Measurements from ENCODE around the gene GRIK3. TPM values are rescaled to one million over a fixed set of nuclear protein-coding genes. Genes with fewer than 3 reads are reported as not detected.

Gene GRIK3
- total RNA-seq, 1 donor from 2014 or later, result not detected

DNA sequence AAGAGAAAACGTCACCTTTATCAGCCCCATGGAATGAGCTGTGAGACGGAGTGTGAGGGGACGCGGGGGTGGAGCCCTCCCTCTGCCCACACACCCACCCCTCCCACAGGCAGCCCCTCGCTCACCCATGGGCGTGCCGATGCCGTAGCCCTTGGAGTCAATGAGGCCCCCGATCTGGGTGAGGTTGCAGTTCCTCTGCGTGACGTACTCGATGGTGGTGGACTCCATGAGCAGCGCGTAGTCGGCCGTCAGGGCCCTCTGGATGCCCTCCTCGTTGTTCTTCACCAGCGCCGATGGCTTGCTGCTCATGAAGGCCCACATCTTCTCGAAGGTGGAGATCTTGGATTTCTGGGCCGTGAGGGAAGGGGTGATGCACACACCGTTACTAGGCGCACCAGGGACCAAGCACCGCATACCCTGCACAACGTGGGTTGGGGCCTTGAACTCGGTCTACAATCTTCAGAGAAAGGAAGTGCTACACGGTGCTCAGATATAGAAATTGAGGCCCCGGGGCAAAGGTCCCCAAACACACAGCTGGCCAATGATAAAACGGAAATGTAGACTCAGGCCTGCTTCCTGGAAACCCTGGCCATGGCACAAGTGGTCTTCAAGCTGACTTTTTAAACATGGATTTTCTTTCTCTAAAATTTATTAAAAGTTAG lies 228.2 kb downstream of the GRIK3 start:
- peaks cover 6% of the 10 kb centered on the region for H3K27me3 Mint-ChIP-seq
- no peak for DNase-seq
- no peaks in the 10 kb centered on the region for H3K4me1 Mint-ChIP-seq
- no peak overlapping the region for H3K4me3 Mint-ChIP-seq
- no peaks in the 10 kb centered on the region for H3K9me3 Mint-ChIP-seq
- no peak overlapping the region for H3K27ac Mint-ChIP-seq
- intact Hi-C loops (cut with micrococcal nuclease), result no loop called here
- no peaks in the 10 kb centered on the region for H3K36me3 Mint-ChIP-seq (ENCODE audit: low read depth)

DNA sequence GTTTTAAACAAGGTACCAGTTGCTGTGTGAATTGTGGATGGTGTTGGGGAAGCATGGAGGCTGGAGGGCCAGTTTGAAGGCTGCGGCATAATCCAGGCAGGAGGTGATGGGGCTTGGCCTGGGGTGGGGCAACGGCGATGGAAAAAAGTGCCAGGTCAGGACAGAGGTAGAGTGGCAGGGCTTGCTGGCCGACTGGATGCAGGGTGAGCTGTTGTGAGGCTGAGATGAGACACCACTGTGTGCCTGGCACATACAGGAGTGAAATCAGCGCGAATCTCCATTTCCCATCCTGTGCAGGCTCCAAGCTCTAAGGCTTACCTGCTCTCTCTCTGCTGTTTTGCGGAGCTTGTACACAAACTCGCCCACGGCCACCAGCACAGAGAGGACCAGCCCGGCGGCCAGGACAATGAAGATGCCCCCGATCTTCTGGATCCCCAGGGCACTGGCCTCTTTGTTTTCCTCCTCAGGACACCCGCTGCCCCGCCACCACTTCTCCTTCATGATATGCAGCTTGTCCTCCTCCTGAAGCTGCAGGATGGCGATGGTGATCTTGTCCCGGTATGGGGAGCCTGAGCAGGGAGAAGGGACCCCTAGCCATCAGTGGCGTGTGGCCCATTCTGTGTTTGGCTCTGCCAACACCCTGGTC lies 229.5 kb downstream of the GRIK3 start:
- Mint-ChIP-seq H3K9me3 (no peaks in the 10 kb centered on the region), H3K36me3 (ENCODE audit: low read depth) (no peaks in the 10 kb centered on the region), H3K27ac (no peak overlapping the region), H3K4me1 (no peaks in the 10 kb centered on the region), H3K27me3 (peaks cover 6% of the 10 kb centered on the region), H3K4me3 (no peak overlapping the region)
- DNase-seq, result no peak
- intact Hi-C loops (cut with micrococcal nuclease), result no loop called here

DNA sequence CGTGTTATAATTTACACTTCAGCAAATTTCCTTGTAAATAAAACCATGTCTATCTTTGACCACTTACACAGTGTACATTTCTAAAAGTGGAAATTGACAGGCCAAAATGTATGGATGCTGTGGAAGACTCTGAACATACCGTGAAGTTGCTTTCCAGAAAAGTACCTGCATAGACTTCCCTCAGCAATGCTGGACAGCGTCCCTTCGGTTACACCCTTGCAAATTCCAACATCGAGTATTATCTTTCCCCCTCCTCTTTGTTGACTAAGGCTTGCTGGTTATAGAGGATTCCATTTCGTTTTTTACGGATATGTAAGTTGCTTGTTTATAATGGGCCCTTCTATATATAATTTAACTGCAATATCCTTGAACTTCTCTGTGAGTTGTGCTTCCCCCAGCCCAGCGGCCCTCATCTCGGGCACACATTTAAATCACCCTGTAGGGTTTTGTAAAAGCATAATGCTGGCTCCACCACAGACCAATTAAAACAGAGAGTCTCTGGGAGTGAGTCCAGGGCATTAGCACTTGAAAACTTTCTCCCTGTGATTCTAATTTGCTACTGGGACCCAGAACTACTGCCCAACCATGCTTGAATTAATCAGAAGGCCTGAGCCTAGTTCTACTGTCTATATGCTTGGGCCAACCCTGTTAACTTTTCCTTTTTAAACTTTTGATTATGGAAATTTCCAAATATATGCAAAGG lies 230.3 kb downstream of the GRIK3 start:
- Mint-ChIP-seq H3K27ac (no peak overlapping the region), H3K36me3 (ENCODE audit: low read depth) (no peaks in the 10 kb centered on the region), H3K4me1 (no peaks in the 10 kb centered on the region), H3K9me3 (no peaks in the 10 kb centered on the region), H3K27me3 (peaks cover 1% of the 10 kb centered on the region), H3K4me3 (no peak overlapping the region)
- no peak for DNase-seq
- intact Hi-C loops (cut with micrococcal nuclease), result no loop called here

DNA sequence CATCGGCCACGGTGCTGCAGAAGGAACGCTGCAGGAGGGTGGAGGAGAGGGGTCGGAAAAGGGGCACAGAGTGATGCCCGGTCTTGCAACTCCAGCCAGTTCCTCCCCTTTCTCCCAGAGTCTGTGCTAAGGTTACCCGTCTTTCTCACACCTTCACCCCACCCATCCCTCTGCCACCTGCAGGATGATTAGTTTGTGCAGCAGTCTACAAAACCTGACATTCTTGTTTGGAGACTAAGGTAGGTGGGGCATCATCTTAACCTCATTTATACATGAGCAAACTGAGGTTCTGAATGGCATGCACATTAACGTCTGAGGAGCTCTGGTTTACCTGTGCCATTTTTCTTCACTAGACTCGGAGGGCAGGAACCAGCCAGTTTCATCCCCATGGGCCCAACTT lies 232.3 kb downstream of the GRIK3 start:
- Mint-ChIP-seq H3K4me1 (no peaks in the 10 kb centered on the region), H3K27ac (no peak overlapping the region), H3K36me3 (ENCODE audit: low read depth) (no peaks in the 10 kb centered on the region), H3K9me3 (no peaks in the 10 kb centered on the region), H3K27me3 (no peaks in the 10 kb centered on the region), H3K4me3 (no peak overlapping the region)
- intact Hi-C loops (cut with micrococcal nuclease), result no loop called here
- DNase-seq, result no peak

DNA sequence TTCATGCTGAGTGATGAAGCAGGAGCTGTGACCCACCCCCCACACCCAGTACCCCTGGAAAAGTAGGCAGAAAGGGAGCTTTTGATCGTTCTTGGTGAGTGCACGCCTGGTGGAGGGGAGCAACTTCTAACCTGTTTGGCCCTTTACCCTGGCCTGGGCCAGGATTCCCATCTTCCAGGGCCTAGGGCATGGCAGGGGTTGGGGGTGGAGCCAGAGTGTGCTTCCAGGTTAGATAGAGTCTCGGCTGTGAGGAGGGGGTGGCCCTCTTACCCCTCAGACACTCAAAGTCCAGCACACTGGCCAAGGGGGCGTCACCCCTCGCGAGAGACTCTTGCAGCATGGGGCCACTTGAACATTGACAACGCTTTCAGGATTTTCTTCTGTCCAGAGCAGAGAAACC lies 236.6 kb downstream of the GRIK3 start:
- Mint-ChIP-seq H3K36me3 (ENCODE audit: low read depth) (no peaks in the 10 kb centered on the region), H3K4me1 (no peaks in the 10 kb centered on the region), H3K4me3 (no peak overlapping the region), H3K27ac (no peak overlapping the region), H3K9me3 (peaks cover 4% of the 10 kb centered on the region), H3K27me3 (no peaks in the 10 kb centered on the region)
- no peak for DNase-seq
- intact Hi-C loops (cut with micrococcal nuclease), result no loop called here

DNA sequence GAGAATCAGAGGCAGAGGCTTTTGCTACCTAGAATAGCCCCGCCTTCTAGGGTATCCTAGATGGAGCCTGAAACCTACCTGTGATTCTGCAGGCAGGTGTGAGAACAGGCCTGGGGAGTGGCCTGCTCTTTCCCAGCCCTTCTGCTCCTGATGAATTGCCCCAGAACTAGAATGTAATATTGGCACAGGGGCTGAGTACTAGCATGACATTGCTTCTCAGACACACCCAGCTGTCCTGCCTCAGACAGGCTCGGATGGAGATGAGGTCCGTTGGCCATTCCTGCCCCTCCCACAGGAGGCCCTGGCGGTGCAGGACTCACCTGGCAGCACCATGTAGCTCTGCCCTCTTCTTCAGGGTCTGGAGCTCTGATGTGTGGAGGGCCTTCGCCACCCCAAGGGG lies 237.6 kb downstream of the GRIK3 start:
- no peaks in the 10 kb centered on the region for H3K36me3 Mint-ChIP-seq (ENCODE audit: low read depth)
- H3K9me3 Mint-ChIP-seq, result peaks cover 4% of the 10 kb centered on the region
- H3K4me1 Mint-ChIP-seq, result no peaks in the 10 kb centered on the region
- no peak overlapping the region for H3K4me3 Mint-ChIP-seq
- H3K27ac Mint-ChIP-seq, result no peak overlapping the region
- H3K27me3 Mint-ChIP-seq, result no peaks in the 10 kb centered on the region
- no peak for DNase-seq
- intact Hi-C loops (cut with micrococcal nuclease), result no loop called here

DNA sequence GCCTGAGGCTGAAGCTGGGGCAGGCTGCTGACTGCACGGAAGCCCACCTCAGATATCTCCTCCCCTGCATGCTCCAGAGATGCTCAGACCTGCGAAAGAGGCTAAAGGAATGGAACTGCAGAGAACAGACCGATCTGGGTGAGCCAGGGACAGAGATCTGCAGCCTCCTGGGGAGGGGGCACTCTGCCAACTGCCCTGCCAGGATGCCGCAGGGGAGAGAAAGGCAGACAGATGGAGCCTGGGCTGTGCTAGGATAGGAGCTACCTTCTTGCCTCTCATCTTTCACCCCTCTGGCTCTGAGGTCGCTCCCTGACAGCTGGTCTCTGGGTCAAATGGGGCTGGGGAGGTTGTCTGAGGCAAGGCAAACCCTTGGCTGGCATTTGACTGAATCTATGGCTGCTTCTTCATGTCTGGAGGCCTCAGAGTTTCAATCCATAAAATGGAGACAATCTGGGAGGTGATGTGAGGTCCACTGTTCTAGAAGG lies 238.2 kb downstream of the GRIK3 start:
- intact Hi-C loops (cut with micrococcal nuclease), result no loop called here
- H3K36me3 Mint-ChIP-seq (ENCODE audit: low read depth), result no peaks in the 10 kb centered on the region

DNA sequence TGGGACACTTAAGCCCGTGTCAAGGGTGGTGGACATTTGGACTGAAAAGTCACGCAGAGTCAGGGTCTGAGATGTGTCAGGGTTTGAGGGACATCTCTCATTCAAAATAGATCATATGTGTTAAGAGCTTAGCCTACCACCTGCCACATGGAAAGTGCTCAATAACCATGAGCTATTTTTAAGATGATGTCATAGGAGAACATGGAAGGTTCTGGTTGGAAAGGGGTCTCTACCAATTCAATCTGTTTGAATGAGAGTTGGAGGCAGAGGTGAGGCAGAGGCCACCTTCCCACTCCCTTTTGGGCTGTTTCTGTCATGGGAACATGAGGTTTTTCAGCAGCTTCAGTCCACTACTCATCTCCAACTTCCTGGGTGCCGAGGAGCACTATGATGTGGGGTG lies 239.9 kb downstream of the GRIK3 start:
- DNase-seq, result no peak
- intact Hi-C loops (cut with micrococcal nuclease), result no loop called here
- Mint-ChIP-seq H3K4me1 (no peaks in the 10 kb centered on the region), H3K4me3 (no peak overlapping the region), H3K36me3 (ENCODE audit: low read depth) (no peaks in the 10 kb centered on the region), H3K27ac (no peak overlapping the region), H3K27me3 (no peaks in the 10 kb centered on the region), H3K9me3 (peaks cover 4% of the 10 kb centered on the region)

More for the DNA sequence above, 238.2 kb downstream of the GRIK3 start:
- peaks cover 4% of the 10 kb centered on the region for H3K9me3 Mint-ChIP-seq
- H3K4me1 Mint-ChIP-seq, result no peaks in the 10 kb centered on the region
- no peaks in the 10 kb centered on the region for H3K27me3 Mint-ChIP-seq
- H3K4me3 Mint-ChIP-seq, result no peak overlapping the region
- no peak for DNase-seq
- no peak overlapping the region for H3K27ac Mint-ChIP-seq

DNA sequence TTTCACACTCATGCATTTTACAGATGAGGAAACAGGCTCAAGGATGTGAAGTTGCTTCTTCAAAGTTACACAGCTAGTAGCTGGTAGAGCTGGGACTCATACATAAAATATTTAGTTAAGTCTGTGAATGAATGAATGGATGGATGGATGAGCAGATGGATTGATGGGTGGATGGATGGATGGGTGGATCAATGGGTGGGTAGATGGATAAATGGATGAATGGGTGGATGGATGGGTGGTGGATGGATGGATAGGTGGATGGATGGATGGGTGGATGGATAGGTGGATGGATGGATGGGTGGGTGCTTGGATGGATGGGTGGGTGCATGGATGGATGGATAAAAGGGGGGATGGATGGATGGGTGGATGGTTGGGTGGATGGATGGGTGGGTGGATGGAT lies 240.9 kb downstream of the GRIK3 start:
- H3K4me3 Mint-ChIP-seq, result no peak overlapping the region
- peaks cover 4% of the 10 kb centered on the region for H3K9me3 Mint-ChIP-seq
- H3K4me1 Mint-ChIP-seq, result no peaks in the 10 kb centered on the region
- H3K27me3 Mint-ChIP-seq, result no peaks in the 10 kb centered on the region
- intact Hi-C loops (cut with micrococcal nuclease), result no loop called here
- no peak for DNase-seq
- H3K27ac Mint-ChIP-seq, result no peak overlapping the region
- H3K36me3 Mint-ChIP-seq (ENCODE audit: low read depth), result no peaks in the 10 kb centered on the region

DNA sequence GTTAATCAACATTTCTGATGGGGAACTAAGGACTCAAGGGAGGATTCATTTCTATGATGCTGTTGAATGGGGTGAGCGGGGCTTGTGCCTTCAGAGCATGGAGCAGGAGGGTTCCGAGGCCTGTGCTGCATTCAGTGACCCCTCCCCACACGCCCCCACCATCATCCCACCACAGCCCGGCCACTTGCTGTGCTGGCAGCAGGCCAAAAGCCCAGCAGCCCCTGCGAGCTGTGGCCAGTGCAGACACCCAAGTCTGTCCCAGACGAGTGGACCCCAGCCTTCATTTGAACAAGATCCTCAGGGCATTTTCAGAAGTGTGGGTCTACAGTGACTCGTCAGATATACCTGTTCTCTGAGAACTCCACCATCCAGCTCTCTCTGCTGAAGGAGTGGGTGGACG lies 242.0 kb downstream of the GRIK3 start:
- H3K4me1 Mint-ChIP-seq, result no peaks in the 10 kb centered on the region
- H3K27me3 Mint-ChIP-seq, result no peaks in the 10 kb centered on the region
- no peaks in the 10 kb centered on the region for H3K36me3 Mint-ChIP-seq (ENCODE audit: low read depth)
- H3K27ac Mint-ChIP-seq, result no peak overlapping the region
- intact Hi-C loops (cut with micrococcal nuclease), result no loop called here
- H3K4me3 Mint-ChIP-seq, result no peak overlapping the region
- peaks cover 4% of the 10 kb centered on the region for H3K9me3 Mint-ChIP-seq
- no peak for DNase-seq

DNA sequence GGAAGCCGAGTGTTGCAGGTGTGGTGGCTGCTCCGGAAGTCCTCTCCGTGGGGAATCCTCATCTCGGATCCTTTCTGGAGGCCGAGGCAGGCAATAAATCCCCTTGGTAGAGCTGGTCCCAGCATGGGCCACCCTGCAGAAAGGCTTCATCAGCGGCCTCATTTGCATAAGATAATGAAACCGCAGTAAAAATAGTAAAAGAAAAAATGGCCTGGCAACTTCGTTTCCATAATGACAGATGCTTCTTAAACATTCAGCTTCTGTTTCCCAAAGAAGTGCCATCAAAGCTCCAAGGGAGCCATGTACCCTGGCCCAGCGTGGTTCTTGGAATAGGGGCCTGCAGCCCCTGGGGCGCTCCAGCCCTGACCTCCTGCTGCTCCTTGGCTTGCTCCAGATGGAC lies 244.1 kb downstream of the GRIK3 start:
- DNase-seq, result no peak
- H3K9me3 Mint-ChIP-seq, result peaks cover 4% of the 10 kb centered on the region
- intact Hi-C loops (cut with micrococcal nuclease), result no loop called here
- no peaks in the 10 kb centered on the region for H3K36me3 Mint-ChIP-seq (ENCODE audit: low read depth)
- no peaks in the 10 kb centered on the region for H3K27me3 Mint-ChIP-seq
- no peak overlapping the region for H3K4me3 Mint-ChIP-seq
- no peaks in the 10 kb centered on the region for H3K4me1 Mint-ChIP-seq
- no peak overlapping the region for H3K27ac Mint-ChIP-seq

DNA sequence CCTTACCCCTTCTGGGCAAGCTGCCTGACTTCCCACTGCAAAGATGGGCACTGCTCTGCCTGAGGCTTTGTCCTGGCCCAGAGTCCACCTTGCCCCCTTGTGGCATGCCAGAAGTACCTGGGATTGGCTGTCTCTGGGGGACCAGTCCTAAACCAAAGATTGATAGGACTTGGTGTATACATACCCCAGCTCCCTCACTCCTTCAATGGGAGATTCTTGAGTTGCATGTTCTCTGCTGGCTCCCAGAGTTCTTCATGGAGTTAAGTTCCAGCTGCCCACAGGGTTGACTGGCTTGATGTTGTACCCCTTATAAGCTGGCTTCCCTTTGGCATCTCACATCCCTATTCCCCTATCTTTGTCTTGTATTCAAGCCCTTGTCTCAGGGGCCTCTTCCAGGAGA lies 244.8 kb downstream of the GRIK3 start:
- H3K9me3 Mint-ChIP-seq, result peaks cover 4% of the 10 kb centered on the region
- H3K4me1 Mint-ChIP-seq, result no peaks in the 10 kb centered on the region
- no peaks in the 10 kb centered on the region for H3K36me3 Mint-ChIP-seq (ENCODE audit: low read depth)
- no peaks in the 10 kb centered on the region for H3K27me3 Mint-ChIP-seq
- no peak overlapping the region for H3K4me3 Mint-ChIP-seq
- DNase-seq, result no peak
- intact Hi-C loops (cut with micrococcal nuclease), result no loop called here
- H3K27ac Mint-ChIP-seq, result no peak overlapping the region

DNA sequence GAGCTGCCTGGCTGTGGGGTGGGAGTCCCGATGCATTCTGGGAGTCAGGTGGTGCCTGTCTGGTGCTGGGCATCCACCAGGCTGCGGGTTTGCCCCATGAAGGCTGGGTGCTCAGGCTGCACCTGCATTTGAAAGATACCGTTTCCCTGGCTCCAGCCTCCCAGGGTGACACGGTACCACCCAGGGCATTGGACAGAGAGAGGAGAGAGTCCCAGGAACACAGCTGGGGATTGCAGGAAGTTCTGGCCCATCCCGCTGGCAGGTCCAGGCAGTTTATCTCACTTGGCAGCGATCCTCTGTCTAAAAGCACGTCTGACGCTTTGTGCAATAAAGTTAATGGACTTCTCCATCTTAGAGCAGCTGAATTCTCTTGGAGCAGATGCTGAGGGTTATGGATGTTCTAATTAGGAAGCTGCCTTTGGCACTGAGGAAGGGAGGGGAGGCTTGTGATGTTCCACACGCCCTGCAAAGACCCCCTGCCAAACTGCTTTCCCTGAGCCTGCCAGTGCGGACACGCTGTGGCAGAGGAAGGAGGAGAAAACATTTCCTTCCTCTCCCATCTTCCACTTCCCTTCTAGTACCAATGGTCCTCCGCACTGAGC lies 246.9 kb downstream of the GRIK3 start:
- H3K4me3 Mint-ChIP-seq, result no peak overlapping the region
- H3K27me3 Mint-ChIP-seq, result no peaks in the 10 kb centered on the region
- no peak overlapping the region for H3K27ac Mint-ChIP-seq
- H3K36me3 Mint-ChIP-seq (ENCODE audit: low read depth), result no peaks in the 10 kb centered on the region
- DNase-seq, result no peak
- intact Hi-C loops (cut with micrococcal nuclease), result no loop called here
- H3K9me3 Mint-ChIP-seq, result no peaks in the 10 kb centered on the region
- H3K4me1 Mint-ChIP-seq, result no peaks in the 10 kb centered on the region

DNA sequence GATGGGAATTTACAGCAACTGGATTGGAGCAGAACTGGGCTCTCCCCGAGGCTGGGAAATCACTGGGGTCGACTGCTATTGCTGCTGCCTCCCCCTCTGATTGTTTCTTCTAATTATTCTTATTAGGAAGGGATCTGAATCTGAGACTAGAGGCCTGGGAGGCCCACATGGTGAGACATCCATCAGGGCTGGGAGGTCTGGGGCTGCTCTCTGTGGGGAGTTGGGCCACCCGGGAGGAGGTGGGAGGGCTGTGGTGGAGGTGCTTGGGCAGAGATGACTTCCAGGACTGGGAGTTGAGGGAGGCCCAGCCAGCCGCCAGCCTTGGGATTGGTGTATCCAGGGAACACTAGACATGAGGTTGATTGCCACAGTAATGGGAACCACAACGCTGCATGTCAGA lies 247.9 kb downstream of the GRIK3 start:
- no peaks in the 10 kb centered on the region for H3K9me3 Mint-ChIP-seq
- no peaks in the 10 kb centered on the region for H3K4me1 Mint-ChIP-seq
- H3K4me3 Mint-ChIP-seq, result no peak overlapping the region
- DNase-seq, result no peak
- intact Hi-C loops (cut with micrococcal nuclease), result no loop called here
- H3K36me3 Mint-ChIP-seq (ENCODE audit: low read depth), result no peaks in the 10 kb centered on the region
- H3K27me3 Mint-ChIP-seq, result no peaks in the 10 kb centered on the region
- no peak overlapping the region for H3K27ac Mint-ChIP-seq
